SH-SY5Y (cell line): ENCODE data around the gene RERE.

Experiments
- GATA2 ChIP-seq: IDR thresholded peaks from 2 replicates; pipeline ENCODE4 v1.6.1; 2011; ENCODE audit warnings: mild to moderate bottlenecking, low read depth, low read length
- GATA3 ChIP-seq: IDR thresholded peaks from 2 replicates; pipeline ENCODE4 v1.6.1; 2011; ENCODE audit warnings: low read depth, mild to moderate bottlenecking, low read length, moderate library complexity

DNA sequence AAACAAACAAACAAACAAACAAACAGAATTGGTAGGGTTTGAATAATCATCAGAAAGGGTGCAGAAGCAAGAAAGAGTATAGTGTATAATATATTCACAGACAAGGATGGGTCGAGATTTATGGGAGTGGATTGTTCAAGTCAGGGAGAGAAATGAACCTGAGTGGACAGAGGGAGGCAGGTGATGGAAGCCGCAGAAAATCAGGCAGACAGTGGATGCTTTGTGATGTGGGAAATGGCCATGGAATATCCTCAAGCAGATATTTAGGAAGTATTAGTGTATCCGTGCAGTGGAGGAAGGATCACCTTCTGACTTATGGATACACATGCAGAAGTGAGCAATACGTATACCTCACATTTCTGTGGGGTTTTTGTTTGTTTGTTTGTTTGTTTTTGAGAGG lies 513.6 kb downstream of the RERE start:
- no peak for TF ChIP-seq GATA3
- TF ChIP-seq GATA2, result no peak
